Stimulated activated CD4-positive, alpha-beta T cell treated with anti-CD3 and anti-CD28 coated beads, Interleukin-1b, Interleukin-23, amount 100 ng/mL, for 48 hours (primary cell): ENCODE data around the gene MOSPD3.
A peak's percentile ranks its signal among the peaks of the same experiment; 100 is the strongest.
"Not testable (repeated sequence)": the region's sequence is repeated elsewhere in the genome, so short reads cannot be mapped to it uniquely, and the experiment has no call there.

Experiments used
- DNase-seq: peaks from one replicate; pipeline ENCODE4 v3.0.0-alpha.2; 2020

MOSPD3 gene, protein sequence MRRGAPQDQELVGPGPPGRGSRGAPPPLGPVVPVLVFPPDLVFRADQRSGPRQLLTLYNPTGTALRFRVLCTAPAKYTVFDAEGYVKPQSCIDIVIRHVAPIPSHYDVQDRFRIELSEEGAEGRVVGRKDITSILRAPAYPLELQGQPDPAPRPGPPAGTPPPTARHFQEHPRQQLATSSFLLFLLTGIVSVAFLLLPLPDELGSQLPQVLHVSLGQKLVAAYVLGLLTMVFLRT

DNA sequence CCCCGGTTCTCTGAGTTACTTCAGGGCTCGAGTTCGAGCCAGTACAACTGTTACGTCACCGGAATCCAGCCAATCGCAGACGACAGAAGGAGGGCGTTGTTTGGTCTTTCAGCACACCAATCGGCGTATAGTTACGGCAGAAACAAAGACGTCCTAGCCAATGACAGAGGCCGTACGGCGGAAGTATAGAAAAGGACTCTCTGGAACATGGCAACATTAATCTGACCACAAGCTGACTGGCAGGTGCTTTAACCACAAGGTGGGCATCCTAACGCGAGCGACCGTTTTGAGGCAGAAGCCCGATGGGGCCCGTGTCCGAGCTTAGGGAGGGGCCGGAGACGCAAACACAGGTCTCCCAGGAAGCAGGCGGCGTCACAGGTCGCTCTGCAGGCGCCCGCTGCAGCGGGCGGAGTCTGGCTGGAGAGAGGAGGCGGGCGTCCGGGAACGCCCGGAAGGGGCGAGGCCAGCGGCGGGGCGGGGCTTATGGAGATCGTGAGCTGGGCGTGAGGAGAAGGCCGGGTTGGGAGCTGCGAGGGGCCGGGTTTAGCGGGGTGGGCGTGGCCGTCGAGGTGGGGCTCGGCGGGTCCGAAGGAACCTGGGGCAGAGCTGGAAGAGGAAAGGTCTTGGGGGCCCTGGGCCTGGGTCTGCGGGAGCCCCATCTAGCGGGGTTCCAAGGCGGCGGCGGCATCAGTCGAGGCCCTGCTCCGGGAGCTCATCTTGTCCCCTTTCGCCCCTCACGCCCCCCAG is at the start of gene MOSPD3:
Gene MOSPD3, plus strand, starts transcription at position 558 of the 747 bp plus-strand sequence. CDS start 252 bp downstream, outside the sequence.
- peak; percentile 98 for DNase-seq

DNA sequence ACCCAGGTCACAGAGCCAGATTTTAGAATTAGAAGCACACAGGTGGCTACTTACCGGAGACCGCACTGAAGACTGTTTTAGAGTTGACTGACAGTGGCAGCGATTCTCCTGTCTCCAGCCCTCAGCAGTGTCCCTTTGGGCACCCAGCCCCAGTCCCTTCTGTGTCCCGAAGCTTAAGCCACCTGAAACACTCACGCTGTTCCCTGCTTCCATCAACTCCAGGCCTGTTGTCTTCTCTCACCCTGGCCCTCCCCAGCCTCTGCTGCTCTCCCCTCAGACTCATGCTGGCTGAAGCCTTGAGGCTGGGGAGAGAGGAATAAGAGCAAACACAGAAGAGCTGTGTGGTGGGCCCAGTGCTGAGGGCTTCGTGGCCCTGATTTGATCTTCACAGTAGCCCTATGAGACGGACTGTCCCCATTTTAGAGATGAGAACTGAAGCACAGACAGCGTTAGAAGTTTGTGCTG is 49.2 kb upstream of the MOSPD3 start:
- no peak for DNase-seq

DNA sequence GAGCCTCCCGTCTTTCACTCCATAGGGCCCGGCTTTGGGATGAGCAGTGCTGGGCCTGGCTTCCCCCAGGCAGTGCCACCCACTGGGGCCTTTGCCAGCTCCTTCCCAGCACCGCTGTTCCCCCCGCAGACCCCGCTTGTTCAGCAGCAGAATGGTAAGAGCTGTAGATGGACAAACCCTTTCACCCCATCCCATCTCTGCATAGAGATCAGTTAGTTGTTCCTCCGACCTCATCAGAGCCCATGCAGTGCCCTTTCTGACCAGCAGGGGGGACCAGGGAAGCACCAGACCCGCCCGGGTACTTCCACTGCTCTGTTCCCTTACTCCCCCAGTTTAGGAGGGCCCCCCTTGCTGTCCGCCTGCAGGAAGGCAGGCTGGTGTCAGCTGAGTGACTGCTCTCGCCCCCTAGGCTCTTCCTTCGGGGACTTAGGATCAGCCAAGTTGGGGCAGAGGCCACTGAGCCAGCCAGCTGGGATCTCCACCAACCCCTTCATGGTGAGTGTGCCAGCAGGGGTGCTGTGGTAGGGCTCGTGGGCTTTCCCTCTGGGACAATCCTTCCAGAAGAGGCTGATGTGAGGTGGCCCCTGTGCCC is 48.4 kb upstream of the MOSPD3 start:
- DNase-seq = peak; percentile 80

DNA sequence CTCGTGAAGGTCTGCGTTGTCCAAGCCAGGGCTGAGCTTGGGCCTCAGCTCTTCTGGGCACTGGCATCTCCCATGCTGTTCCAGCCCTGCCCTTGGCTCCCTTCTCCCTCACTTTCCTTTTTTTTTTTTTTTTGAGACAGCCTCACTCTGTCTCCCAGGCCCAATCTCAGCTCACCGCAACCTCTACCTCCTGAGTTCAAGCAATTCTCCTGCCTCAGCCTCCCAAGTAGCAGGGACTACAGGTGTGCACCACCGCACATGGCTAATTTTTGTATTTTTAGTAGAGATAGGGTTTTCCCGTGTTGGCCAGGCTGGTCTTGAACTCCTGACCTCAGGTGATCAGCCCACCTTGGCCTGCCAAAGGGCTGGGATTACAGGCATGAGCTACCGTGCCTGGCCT is 47.9 kb upstream of the MOSPD3 start:
- DNase-seq = not testable (repeated sequence)

DNA sequence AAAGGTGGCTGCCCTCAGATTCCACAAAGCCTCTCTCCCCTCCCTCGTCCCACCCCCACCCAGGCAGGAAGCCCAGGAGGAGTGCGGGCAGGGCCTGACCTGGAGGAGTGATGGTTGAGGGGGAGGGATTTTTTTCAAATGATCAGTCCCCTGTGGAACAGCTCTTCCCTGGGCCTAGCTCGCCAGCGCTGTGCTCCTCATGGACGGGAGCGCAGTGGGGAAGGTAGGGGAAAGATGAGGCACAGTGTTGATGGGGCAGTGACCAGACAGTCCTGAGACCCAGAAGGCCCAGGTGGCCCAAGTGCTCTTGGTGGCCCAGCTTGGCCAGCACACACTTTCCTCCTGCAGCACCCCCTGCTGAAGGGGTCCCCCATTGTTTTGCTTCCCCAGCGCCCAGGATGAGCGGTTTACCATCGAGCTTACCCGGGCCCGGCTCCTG is 47.2 kb upstream of the MOSPD3 start:
- no peak for DNase-seq

DNA sequence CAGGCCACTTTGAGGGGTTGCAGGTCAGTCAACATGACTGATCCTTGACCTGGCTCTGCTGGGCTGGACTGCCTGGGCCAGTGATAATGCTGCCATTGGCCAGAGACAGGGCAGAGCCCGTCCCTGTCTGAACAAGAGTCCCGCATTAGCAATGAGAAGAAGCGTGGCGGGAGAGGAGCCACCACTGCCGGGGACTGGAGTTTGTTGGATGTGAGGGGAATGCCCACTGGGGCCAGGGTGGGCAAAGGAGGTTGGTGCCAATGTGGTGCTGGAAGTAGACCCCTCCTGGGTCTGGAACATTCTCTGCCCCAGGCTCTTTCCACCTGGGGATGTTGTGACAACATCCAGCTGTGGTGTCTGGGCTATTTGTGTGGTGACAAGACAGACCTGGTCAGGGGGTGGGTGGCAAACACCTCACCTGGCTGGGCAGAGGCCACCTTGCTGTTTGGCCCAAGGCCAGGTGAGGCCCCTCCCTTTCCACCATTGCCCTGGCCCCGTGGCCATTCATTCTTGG is 46.3 kb upstream of the MOSPD3 start:
- no peak for DNase-seq

DNA sequence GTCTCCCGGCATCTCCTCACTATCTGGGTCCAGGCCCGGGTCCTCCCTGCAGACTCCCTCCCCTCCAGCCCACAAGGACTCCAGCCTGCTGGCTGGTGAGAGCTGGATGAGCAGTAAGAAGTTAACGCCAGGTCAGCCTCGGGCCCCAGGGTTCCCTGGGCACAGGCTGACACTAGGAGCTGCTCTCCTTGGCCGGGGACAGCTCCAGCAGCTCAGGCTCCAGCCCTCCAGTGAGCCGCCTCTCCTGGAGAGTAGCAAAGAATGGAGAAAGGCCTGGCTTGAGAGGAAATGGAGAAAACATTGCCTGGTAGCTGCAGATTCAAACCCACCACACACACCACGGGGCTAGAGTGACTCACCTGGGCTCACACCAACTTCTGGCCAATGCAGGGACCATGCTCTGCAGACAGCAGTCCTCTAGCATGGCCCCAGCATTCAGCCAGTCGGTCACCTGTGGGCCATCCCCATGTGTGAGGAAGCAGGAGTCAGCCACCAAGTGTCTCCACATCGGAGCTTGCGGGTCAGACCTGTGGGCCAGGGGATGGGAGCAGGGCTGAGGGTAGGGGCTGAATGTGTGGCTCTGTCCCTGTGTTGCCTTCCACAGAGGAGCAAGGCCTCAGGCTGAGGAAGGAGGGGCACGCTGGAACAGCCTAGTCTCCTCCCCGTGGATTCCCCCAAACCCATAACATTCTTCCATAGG is 45.2 kb upstream of the MOSPD3 start:
- no peak for DNase-seq

DNA sequence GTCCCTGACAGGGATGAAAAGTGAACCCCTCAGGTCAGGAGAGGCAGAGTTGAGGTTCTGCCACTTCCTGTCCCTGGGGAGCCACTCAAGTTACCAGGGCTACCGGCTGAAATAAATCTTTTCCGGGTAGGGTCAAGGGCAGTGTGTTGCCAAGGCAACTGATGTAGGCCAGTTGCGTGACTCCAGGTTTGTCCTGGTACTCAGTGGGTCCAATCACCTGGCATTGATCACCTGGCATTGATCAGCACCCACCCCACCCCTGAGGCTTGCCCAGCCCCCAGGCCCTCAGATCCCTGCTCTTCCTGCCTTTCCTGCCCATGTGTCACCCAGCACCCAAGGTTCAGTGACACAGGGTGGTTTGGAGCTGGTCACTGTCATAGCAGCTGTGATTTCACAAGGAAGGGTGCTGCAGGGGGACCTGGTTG is 44.6 kb upstream of the MOSPD3 start:
- DNase-seq = no peak

DNA sequence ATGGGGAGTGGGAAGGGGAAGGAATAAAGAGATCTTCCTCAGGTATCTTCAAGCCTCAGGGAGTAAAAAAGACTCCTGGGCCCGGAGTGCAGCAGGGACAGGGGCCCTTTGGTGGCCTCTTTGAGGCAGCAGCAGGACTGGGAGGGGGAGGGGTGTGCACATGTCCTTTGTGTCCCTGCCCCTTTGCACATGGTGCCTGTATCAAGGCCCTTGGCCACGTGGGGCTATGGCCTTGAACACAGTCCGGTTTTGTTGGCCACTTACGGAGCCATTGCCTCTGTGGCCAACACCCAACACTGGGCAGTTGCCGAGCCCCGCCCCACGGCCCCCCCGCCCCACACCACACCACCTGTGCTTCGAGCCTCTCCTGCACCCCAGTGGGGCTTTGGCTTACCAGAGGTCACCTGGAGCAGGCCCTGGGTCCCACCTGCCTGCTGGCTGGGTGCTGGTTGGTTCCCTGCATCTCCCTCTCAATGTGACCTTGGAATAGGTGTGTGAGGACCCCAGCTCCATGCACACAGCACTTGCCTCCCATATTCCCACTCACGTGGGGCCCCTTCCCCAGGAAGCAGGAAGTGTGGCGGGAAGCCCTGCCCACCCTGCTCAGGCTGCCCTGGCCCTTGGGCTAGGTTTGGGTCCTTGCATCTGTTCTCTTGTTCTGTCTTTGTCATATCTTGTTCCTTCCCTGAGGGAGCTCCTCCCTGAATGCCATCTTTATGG is 44.0 kb upstream of the MOSPD3 start:
- no peak for DNase-seq

DNA sequence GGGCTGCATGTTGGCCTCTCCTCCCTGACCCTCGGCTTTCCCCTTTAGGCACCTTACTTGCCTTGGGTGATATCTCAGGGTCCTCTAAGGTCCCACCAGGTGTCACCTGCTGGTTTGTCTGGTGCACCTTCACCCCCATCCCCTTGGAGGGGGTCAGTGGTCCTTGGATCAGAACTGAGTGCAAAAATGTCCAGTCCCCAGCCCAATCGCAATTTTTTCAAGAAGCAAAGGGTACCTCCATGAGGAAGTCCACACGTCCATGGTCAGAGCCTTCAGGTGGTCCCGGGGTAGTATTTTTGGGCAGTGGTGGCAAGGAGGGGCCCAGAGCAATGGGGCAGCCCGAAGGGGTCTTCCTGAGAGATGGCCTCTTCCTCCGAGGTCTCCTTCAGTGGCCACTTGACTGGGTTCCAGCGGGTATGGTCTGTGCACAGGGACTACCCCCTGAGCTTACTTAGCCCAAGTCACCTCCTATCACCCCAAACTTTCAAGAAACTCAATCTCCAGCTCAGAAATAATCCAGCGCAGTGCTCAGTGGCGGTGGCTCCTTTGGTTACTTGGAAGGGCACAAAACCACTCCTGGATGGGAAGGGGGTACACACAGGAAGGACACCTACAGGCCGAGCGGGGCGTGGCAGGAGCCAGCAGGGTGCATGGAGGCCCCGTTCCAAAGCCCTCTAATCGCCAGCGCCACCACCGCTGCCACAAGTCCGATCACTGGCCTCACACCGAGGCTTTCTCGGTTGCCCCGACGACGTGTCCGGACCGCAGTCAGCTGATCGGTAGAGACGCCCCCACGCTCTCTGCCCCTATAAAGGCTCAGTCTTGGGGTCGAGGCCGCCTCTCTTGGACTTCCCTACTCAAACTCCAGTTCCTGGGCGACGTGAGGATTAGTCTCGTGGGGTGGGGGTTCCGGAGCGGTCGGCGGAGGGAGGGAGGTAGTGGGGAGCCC is 43.2 kb upstream of the MOSPD3 start:
- peak; percentile 47 for DNase-seq

DNA sequence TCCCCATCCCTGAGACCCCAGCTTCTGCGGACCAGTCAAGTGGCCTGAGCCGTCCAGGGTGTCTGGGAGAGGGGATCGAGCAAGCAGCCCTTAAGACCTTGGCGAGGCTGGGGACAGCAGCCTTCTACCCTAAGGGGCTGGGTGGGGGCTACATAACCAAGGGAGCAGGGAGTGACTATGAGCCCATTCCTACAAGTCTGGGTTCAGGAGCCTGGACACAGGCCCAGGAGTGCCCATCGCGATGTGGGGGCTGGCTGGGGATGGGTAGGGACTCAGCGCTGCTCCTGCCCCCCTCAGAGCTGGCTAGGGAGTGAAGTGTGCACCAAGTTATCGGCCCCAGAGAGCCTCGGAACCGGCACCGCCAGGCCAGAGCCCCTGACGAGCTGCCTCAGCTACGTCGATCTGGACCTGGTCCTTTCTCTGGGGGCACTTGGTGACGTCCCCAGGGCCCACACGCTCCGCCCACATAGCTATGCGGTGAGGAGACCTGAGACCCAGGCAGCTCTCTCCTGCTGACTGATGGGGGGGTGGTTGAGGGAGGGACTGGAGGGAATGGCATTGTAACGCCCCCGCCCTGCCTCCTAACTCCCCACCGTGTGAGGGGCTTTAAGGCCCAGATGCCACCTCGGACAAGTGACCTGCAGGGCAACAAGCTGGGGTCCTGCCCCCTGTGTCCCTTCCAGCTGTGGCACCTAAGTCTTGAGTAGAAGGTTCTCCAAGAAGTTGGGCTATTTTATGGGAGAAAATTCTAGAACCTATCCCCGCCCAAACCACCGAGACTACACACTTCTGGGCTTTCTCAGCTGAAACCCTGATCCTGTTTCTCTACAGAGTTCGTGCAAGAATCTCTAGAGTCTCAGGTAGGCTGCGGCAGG is 41.1 kb upstream of the MOSPD3 start:
- no peak for DNase-seq

DNA sequence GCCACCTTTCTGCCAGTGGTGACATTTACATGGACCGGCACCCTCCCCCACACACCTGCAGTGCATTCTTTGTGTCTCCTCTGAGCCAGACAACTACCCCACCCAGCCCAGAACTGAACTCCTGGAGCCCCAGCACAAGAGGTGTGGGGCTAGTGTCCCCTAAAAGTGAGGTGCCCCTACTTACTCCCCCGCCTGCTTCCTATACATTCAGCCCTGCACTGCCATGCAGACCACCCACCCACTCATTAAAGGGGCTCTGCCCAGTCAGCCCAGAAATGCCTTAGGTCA is 40.6 kb upstream of the MOSPD3 start:
- no peak for DNase-seq

DNA sequence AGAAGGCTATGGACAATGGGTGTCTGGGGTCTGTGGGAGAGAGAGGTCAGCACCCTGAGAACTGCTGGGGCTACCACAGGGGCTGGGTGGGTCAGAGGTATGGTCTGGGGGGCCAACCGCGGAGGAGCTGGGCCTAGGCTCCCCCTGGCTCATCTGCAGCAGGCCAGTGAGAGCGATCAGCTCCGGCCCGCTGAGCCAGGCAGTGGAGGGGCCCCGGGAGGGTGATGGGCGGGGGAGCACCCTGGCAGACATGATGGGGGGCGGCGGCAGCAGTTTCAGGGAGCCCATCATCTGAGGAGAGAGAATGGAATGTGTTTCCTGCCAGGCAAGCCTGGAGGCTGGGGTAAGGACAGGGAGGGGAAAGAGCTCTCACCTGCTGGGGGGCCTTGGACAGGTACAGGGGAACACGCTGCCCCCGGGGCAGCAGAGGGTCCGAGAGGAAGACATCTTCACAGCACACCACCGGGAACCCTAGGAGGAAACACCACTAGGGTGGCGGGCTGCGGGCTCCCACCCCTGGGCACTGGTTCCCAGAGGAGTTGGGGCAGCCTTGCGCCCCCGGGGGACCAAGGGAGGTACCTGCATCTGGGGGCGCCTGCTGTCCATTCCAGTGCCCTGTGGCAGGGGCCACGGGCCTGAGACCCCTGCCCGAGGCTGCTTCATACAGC is 39.9 kb upstream of the MOSPD3 start:
- DNase-seq = no peak

DNA sequence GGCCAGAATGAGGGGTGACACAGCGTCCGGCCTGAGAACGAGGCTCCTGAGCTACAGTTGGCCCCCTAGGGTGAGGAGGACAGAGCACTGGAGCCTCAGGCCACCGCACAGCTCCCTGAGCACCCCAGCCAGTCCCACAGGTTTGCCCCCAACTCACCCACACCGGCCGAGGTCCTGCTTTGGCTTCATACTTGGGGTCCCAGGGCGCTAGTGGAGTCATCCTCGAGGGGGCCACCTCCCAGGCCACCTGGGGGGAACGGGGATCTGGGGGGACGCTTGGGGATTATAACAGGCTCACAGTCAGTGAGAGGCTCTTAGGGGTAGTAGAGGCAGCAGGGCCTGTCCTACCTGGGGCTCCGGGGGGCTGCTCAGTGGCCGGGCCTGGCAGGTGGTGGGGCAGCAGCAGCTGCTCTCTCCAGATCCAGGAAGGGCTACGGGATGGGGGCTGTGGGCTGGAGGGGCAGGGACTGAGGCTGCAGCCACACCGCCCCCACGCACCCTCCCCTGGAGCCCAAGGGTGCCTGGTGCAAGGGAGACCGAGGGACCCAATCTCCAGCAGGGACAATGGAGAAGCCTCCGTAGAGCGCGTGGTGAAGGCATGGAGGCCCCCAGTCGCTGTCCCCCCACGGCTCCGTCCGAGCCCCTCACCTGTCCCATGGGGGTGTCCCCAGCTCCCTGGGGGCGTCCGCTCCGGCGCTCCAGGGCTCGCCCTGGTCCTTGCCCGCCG is 39.2 kb upstream of the MOSPD3 start:
- no peak for DNase-seq

DNA sequence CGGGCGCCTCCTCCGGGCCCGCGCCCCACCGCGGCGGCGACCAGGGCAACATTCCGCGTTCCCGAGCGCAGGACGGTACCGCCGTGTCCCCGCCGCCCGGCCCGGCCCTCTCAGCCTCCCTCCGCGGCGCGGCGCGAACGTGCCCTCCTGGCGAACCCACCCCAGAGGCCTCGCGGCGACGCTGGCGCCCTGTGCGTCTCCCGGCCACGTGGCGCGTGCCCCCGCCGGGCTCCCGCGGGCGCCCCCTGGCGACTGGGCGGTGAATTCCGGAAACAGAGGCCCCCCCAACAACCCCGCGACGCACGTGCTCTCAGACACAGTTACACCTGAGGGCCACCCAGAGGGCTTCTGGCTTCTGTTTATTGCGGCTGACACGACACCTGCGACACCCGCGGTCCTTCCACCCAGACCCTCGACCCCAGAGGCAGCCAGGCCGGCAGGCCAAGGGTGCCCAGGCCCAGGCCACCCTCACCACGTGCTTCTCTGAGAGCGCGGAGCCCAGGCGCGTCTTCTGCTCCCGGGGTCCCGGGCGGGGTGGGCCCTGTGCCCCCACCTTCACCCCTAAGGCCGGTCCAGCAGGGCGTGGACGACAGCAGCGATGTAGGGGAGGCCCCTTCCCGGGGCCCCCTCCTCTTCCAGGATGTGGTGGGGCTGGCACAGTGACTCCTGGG is 38.5 kb upstream of the MOSPD3 start, which contains the start of gene SAP25:
Gene SAP25, minus strand, starts transcription at position 210 of the 671 bp plus-strand sequence. Its CDS starts 158 bp downstream, at position 52.
- no peak for DNase-seq

DNA sequence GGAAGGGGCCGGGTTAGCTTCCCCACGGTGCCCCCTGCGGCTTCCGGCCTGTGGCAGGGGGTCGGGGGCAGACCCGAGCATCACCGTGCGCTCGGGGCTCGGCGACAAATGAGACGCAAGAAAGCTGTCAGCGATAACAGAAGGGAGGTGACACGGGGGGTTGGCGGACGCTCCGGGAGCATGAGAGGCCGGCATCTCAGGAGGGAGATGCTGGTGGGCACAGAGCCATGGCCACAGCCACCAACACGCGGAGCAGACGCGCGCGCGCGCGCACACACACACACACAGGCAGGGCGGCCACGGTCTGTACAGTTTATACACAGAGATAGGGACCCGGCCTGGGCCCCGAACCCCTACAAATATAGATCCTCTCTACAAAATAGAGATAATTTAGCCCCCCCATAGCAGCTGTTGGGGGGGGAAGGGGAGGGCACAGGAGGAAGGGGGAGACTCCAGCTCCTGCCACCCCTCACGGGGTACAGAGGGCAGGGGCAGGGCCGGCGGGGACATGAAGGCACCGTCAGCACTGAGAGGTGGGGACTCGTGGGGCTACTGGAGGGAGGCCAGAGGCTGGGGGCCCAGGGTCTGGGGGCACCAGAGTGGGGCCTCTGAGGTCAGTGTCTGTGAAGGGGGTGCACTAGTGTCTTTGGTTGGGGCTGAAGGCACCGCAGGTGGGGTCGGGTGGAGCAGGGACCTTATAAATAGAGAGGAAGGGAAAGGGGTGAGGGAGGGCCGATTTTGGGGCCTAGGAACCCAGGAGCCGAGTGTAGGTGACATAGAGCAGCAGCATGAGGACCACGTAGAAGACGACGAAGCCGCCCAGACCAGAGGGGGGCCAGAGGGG is 37.8 kb upstream of the MOSPD3 start:
- no peak for DNase-seq

DNA sequence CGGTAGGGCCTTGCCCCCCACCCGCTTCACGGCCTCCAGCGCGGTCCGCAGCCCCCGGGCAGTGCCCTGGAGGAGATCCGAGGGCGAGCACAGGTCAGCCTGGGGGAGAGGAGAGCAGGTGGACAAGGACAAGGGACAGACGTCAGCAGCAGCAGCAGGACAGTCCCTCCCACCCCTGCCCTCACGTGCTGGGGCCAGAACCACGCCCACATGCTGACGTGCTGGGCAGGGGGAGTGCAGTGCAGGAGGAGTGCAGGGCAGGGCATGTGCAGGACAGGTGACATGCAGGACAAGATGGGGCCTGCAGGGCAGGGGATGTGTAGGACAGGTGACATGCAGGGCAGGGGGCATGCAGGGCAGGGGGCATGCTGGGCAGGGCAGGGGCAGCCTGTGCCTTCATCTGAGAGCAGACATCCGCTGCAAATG is 37.1 kb upstream of the MOSPD3 start:
- DNase-seq = no peak
